HS-27A (cell line): ENCODE measurements around the gene COL13A1.

Source experiments
- DNase-seq: peaks from one replicate; pipeline ENCODE4 v3.0.0-alpha.2; 2012; ENCODE audit warnings: low read depth, missing footprints

COL13A1 gene

DNA sequence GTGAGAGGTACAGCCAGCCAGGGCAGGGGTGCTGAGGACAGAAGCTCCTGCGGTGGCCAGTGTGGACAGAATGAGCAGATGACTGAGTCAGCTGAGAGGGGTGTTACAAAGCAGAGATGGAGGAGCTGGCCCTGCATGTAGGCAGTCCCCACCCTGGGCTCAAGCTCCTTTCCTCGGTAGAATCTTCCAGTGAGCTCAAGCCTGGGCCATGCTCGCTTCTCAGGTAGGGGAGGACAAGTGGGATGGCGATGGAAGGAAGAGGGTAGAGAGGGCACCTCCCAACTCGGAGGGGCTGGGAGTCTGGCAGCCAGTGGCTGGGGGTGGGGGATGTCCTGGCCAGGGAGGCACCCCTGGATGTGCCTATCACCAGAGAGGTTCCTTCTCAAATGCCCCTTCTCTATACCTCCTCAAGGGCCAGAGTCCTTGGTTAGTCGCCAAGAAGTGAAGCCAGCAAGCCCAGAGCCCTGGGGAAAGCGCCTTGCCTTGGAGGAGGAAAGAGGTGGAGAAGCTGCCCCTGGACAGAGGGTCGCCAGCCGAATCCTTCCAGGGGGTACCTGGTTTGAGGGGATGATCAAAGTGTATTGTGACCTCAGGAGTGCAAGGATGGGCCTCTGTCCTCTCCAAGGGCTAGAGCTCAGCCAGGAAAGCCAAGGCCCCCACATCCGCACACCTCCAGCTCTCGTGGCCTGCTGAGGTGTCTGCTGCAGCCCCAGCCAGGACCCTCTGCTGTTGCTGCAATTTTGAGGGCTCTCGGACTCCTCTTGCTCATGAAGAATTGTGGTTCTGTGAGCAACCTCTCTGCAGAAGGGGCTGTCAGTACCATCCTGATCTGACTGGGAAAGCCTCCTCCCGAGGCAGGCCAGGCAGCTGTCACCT lies 162.4 kb downstream of the COL13A1 start:
- DNase-seq, result no peak

DNA sequence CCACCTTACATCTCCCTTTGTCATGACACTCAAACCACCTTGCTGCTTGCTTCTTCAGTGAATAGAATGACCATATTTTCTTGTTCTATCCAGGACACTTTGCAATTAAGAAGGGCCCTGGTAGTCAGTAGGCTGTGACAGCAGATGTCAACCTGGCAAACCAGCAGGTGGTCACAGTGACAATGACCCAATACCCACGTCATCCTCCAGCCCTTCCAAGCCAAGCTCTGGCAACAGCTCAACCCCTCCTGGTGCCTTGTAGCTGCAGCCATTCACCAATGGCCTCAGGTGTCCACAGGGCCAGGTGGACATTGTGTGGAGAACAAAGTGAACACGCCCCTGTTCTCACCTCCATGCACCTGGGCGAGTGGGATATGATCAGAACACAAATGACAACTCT lies 163.4 kb downstream of the COL13A1 start:
- DNase-seq, result no peak

DNA sequence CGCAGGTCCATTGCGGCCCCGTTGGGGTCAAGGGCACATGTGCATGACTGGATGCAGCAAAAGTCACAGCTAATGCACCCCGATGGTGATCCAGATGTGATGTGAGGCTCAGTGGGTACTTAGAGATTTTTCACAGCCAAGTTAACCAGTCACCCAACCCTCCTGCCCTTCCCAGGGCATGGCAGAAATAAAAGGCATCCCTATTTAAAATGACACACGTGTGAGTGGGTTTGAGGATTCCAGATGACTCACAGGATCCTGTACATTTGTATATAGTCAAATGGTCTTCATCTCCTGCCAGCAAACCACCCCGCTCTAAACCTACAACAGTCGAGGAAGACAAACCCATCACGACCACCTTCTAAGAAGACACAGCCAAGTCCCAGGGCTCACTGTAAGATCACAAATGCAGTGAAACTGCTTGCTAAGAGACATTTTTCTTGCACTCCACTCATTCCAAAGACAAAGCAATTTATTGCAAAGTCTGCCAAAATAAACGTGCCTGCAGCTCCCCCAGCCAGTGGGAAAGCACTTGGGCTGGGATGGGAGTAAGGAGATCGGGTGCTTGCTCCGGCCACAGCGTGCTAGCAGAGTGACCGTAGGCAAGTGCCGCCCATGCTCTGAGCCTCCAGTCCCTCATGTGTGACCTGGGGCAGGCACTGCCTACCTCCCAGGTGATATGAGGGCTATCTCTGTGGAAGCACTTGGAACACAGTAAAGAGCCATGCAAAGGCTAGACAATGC lies 164.4 kb downstream of the COL13A1 start:
- DNase-seq, result no peak

DNA sequence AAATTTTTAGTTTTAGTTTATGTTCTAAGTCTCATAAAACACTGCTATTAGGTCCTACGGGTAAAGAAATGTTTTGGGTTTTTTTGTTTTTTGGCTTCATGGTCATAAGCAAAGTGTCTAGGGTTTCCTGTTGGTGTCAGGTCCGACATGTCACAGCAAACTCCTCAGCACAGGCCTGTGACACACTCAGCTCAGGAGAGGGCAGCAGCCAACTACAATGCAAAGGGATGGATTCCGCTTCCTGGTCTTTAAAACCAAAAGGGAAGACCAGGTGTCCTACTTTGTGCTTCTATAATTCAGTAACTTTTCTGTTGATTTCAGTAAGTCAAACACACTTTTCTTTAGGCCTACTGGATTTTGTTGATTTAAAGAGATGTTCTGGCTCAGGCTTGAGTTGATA lies 167.1 kb downstream of the COL13A1 start:
- DNase-seq, result no peak

DNA sequence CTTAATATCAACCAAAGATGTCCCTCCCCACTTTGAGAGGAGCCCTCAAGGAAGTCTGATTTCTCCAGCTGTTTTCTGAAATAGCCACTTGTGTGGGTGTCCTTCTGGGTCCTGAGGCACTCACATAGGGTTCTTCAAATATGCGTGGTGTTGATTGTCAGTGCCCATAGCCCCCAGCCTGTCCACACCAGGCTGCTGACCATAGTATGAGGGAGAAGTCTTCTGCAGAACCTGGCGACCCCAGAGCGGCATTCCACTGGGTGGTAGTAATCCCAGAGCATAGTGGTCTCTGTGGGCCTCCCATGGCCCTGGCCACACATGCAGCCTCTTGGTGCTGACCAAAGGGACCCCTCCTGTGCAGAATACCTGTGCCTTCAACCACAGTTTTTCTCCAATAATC lies 168.3 kb downstream of the COL13A1 start:
- no peak for DNase-seq

DNA sequence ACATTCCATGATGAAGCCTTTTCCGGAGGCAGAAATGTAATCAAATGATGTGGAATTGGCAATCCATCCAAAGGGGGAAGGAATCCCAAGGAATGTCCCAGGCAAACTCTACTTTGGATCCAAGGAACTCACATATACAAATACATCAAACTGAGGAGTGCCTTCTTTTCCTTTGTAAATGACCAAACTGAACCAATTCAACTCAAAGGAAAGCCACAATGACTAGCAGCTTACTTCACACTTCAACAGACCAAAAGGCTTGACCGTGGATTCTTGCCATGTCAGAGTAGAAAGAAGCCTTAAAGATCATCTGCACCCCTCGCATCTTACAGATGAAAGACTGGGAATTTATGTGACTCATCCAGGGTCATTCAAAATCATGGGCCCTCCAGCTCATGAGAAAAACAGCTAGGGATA lies 171.3 kb downstream of the COL13A1 start:
- no peak for DNase-seq

DNA sequence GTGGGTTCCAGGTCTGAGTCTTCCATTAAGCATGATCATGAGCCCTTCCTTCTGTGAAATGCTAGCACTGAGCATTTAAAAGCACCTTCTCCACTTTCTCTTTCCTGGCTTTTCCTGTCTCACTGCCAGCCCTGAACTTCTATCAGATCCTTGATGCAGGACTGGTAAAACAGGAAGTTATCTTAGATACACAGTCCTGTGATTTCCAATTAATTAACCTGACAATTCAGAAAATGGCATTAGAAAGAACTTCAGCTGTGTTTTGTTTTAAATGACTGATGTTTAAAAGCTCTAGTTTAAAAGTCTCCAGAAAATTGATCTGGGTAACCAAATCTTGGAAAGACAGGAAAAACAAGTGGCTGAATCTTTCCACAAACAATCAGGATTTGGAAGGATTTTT lies 172.0 kb downstream of the COL13A1 start:
- no peak for DNase-seq

DNA sequence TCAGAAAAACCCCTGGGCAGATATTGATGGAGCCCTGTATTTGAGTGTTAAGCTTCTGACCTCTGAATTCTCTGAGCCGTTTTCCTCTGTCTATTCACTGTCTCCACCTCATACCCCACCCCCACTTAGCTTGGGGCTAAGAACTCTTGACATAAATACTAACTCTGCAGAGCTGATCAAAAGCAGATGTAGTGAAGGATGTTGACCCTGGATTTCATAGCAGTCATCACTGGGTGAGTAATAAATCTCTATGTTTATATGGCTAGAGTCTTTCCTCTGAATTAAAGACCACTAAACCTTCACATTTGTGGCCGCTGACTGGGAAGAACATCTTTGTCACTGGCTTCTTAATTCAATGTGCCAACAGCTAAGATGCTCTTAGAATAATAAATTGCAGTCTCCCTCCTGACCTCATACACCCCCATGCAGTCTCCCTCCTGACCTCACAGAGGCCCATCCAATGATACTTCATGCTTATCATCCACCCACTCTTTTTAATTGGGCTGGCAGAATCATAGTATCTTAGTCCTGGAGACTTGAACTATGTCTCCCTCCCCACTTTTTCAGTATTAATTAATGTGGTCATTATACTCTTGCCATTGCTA lies 172.9 kb downstream of the COL13A1 start:
- DNase-seq, result no peak

DNA sequence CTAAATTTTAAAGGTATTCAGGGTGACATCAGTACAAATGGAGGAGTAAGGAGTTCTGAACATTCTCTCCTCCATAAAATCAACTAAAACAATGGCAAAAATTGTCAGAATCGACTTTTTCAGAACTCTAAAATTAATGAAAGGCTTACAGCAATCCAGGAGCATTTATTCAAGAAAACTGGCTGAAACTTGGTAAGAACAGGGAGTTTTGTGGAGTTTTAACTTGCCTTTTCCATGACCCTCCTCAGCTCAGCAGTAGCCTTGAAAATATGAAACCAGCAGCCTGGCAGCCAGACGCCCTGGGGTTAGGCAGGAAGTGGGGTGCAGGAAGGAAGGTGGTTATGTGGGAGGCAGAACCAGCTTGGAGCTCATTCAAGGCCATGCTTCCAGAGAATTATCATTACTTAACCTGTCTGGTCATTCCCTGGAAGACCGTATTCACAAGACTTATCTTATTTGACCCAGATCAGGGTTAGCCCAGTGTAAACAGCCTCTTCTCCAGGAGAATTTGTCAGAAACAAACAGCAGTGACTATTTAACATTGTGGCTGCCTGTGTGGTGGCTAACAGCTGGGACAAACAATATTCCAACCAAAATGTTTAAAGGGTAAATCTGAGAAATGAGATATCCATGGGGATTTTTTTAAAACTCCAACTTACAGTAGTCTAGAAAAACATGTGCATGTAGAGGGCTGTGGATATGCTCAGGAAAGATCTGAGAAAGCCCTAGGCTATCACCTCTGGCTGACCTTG lies 175.3 kb downstream of the COL13A1 start:
- DNase-seq, result no peak

DNA sequence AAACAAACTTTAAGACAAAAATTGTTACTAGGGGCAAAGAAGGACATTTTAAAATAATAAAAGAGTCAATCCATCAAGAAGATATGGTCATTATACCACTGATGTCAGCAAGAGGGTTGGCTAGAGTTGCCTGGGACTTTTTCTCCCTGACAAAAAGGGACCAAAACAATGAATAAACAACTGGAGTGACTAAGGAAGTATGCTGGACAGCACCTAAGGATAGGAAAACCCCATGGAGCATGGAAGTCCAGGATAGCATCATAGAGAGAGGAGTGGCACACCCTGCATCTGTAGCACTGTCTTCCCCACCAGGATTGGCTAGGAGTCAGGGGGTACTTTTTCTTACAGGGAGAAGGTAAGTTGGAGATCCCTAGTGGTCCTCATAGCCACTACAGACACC lies 177.5 kb downstream of the COL13A1 start:
- DNase-seq, result no peak

DNA sequence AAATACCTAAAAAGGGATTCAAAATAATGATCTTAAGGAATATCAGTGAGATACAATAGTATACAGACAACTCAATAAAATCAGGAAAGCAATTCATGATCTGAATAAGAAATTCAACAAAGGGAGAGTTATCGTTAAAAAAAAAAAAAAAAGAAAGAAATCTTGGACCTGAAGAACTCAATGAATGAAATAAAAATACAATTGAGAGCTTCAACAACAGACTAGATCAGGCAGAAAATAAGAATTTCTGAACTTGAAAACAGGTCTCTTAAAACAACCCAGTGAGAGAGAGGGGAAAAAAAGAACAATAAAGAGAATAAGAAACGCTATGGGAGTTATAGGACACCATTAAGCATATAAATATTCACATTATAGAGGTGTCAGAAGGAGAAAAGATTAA lies 179.0 kb downstream of the COL13A1 start:
- no peak for DNase-seq

DNA sequence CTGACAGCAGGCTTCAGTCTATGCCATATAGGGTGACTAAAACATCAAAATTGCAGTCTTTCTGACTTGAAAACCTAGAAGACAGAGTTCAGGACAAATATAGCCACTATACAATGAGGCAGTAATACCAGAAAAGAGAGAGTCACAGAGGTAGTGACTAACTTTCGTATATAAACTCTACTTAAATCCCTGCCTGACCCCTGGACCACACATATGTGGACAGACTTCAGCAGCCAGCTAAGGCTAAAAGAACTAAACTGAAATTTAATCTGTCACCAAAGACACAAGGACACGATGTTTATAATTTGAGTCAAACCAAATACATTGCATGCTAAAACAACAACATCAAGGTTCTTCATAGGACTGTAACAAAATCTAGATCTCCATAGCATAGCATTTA lies 186.4 kb downstream of the COL13A1 start:
- DNase-seq, result no peak

DNA sequence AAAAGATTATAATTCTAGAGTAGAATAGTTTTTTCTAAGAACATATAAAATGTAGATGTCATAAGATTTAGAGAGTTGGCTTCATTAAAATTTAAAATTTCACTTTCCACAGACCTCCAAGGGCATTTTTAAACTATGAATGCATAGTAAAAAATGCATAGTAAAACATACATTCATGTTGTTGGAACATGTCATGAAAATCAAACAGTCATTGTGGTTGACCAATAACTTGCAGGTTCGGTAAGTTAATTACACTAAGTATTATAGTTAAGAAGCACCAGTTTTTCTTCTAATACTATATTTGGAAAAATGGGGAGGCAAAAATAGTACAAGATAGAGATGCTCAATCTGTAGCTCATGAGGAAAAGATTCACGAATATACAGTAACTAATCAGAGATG lies 189.4 kb downstream of the COL13A1 start:
- no peak for DNase-seq

DNA sequence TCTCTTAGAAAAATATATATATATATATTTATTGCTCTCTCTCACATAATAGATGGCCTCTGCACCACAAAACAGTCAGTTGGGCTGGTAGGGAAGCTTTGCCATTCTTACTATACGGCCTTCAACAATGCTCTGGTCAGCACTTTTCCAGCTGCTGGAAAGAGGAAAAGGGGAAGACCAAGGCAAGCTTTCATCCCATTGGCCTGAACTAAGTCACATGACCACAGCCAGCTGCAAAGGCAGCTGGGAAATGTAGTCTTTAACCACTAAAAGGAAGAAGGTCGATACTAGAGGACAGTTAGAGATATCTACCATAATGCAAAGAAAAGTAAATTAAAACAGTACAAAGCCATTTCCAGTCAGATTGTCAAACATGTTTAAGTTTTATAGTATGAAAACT lies 192.6 kb downstream of the COL13A1 start:
- DNase-seq, result no peak

DNA sequence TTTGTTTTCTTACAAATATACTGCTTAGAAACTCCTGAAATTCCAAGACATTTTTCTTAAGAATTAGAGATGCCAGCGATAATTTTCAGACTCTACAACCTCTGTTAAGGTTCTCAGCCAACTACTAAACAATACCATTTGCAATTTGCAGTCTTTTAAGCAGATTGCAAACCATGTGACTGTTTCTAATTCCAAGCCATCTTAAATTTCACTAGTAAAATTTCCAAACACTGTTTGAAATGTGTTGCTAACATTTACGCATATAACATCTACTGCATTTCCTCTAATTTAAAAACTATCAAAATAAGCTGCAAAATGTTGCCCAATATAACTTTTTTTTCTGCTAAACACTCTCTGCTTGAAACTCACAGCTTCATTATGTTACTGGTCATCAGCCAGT lies 194.9 kb downstream of the COL13A1 start:
- no peak for DNase-seq

DNA sequence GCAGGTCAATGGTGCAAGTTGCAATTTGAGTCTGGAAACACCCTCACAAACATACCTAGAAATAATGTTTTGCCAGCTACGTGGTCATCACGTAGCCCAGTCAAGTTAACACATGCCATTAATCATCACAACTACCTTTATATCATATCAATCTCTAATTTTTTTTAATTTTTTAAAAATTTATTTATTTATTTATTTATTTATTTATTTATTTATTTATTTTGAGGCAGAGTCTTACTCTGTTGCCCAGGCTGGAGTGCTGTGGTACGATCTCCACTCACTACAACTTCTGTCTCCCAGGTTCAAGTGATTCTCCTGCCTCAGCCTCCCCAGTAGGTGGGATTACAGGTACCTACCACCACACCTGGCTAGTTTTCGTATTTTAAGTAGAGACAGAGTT lies 198.6 kb downstream of the COL13A1 start:
- no peak for DNase-seq

DNA sequence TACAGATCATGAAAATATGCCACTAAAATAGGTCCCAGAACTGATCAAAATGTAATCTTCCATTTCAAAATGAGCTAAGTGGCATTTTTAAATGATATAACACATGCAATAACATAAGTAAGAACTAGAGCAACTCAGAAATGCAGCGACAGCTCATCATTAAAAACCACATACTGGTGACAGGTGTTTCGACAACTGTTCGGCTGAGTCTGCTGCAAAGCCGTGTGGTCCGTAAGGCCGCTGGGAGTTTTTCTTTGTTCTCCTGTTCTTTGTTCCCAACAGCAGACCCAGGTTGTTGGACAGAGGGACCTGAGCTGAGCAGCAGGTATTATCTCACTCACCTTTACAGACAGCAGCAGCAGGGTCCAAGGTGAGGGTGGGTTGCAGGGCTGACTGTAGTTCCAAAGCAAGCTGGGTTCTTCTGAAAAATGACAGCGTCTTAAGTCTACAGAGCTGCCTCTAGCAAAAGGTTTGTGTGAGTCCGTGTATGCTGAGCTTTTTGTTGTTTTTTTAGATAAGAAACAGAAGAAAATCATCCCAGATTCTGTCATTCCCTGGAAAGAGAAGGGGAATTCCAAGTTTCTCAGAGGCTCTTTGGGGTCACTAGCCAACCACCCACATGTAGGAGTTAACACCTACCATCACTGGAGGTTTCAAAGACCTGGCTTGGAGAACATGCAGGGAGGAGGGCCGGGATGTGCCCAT lies 205.6 kb downstream of the COL13A1 start:
- DNase-seq, result no peak
